ENCODE measurements around the gene PRRX1.
A peak's percentile ranks its signal among the peaks of the same experiment; 100 is the strongest.

The PRRX1 gene

DNA sequence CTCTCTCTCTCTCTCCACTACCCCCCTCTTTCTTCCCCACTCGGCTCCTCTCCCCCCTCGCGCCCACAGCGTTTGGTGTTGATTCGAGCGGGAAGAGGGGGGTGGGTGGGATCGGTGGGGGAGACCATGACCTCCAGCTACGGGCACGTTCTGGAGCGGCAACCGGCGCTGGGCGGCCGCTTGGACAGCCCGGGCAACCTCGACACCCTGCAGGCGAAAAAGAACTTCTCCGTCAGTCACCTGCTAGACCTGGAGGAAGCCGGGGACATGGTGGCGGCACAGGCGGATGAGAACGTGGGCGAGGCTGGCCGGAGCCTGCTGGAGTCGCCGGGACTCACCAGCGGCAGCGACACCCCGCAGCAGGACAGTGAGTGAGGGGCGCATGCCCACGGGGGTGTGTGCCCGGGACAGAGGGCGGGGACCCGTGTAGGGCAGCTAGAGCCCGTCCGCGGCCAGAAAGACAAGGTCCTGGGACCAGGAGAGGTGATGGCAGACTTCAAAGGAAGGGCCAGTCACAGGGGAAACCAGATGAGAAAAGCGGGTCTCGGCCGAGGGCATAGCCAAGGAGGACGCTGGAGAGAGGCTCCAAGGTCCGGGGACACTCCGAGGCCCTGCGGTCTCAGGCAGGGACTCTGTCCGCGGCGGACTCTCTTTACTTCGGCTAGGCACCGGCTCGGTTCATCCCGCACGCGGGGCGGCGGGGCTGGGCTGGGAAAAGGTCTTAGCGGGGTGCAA lies at the start of gene PRRX1:
TSS of gene PRRX1 (plus strand) at position 39 of the 735 bp plus-strand sequence. CDS start at position 127, 88 bp downstream.
- peak; percentile 76 for DNase-seq

DNA sequence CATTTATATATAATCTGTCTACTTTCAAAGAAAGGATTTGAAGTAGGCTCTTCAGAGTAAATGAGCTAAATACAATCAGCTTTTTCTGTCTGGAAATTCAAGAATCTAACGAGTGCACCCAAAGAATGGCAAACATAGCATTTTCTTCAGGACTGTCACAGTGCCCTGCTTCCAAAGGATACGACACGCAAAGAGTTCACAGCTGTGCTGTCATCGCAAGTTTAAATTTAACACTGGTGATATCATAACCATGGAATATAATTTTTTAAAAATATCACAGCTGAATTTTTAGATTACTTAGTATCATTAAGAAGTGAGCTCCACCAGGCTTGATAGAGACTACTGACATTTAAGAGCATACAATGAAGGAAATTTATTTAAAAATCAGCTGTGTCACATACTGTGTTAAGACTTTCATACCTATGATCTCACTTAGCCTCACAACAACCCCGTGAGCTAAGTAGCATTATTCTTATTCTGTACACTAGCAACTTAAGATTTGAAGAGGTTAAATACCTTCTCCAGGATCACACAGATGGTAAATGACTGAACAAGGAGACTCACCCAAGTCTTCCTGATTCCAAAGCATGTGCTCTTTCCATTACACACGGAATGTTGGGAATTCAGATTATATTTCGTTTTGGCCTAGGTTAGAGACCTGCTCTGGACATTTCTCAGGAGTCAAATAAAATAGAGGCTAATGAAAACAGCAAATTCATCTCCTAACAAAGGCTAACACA lies 46.2 kb upstream of the PRRX1 start:
- DNase-seq = no peak

DNA sequence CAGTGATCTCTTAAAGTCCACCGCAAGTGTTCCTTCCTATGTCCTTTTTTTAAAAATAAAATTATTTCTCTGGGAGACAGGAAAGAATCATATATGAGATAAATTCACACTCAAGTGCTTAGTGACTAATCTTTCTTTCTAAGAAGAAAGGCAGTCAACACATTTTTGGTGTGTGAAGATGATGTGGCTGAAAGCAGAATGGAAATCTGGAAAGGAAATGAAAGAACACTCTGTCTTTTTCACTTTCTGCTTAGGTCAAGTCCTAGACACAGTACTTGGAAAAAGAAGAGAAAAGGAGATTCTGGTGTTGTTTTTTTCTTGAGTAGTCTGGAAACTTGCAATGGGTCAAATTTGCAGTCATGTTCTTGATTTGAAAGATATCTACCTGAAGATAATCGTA lies 45.5 kb upstream of the PRRX1 start:
- no peak for DNase-seq

DNA sequence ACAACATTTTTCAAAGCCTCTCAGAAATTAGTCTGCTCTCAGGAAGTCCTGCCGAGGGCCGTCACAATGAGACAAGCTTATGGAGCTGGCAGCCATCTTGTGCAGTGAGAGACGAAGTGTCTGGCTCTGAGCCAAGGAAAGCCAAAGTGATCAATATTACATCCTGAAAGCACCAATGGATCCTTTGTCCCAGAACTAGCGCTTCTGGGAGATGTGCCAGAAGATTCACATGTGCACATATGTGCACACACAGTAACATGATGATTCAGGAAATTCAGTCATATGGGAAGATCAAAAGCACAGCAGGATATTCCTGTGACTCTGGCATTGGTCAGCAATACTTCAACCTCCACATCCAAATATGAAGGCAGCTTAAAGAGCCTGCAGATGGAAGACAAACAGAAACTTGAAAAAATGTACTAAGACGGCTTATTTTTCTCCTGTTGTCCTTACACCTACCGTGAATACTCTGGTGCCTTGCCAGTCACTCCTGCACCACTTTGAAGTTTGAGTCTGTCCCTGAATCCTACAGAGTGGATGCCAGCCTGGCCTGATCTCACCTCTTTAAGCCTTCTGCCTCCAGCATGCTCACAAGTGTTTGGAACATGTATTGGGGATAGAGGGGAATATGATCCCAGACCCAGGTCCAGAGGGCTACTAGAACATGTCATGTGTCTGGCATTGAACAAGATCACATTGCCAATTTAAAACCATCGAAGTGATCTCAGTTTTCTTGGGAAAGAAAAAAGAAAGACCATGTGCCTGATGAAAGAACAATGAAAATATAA lies 44.5 kb upstream of the PRRX1 start:
- DNase-seq = peak; percentile 6

DNA sequence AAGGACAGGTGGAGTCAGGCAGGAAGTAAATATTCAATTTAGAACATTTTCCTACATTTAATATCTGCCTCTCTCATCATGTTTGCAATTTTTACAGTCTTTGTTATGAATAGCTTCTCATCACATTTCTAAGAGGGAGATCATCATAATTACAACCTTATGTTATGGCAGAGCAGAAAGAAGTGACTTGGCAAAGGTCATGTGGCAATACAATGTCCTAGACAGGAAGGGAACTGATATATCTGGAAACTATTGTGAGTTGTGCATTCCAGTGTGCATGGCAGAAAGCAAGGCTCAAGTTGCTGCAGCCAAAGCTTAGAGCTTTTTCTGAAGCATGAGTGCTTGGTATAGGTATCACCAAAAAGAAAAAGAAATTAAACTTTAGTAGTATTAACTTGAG lies 43.8 kb upstream of the PRRX1 start:
- no peak for DNase-seq

DNA sequence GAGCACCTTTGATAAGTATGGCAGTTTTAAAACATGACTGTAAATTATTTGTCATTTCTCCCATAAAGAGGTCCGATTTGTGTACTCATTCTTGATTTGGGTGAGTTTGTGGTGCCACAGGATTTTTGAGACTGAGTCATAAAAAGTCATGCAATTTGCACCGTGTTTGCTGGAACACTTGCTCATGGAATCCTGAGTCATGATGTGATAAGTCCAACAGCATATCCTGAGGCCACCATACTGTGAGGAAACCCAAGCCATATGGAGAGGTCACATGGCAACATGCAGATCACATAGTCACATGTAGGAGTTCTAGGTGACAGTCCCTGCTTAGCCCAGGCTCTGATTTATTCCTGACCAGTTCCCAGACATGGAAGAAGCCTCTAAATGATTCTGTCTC lies 40.8 kb upstream of the PRRX1 start:
- no peak for DNase-seq

DNA sequence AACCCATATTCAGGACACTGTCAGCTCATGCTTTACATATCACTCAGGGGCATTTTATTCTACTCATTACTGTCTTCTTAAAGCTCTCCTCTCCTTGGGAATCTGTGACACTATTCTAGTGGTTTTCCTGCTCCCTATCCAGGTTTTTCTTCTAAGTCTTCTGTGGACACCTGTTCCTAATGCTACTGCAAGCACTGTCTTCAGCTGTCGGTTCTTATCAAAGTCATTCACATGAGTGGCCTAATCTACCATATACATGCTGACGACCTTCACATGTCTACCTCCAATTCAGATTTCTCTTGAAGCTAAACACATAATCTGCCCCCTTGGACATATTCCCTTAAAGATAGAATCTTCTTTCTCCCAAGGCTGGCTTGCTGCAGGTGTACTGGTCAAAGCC lies 39.8 kb upstream of the PRRX1 start:
- peak; percentile 2 for DNase-seq

DNA sequence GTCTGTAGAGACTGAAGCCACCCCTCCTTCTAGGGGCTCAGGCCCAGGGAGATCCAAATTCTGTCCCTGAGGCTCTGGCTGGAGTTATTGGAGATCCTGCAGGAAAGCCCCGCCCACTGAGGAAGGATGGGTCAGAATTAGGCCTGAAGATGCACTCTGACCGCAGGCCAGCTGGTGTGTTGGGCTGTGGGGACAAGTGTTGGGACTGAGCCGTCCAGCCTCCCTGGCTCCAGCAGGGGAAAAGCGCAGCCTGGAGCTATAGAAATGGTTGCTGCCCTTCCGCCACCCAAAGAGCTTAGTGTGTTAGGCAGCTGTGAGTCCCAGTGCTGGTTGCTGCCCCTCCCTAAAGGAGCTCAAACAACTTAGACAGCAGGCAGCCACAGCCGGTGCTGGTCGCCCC lies 33.0 kb upstream of the PRRX1 start:
- no peak for DNase-seq

DNA sequence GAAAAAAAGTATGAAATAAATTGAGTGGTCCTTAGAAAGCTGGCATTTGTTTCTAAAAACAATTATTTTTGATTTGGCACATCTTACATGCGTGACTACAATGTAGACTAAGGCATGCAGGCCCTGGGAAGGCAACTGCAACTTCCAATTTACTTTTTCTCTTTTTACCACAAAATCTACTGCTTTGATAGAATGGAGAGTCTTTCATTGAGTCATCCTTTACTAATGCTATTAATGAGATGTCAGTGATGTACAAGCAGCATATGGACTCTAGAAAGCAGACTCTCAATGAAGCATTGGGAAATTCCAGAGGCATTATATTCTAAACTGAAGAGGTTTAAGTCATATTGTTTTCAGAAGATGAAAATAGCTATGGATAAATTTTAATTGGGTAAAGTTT lies 29.6 kb upstream of the PRRX1 start:
- peak; percentile 3 for DNase-seq

DNA sequence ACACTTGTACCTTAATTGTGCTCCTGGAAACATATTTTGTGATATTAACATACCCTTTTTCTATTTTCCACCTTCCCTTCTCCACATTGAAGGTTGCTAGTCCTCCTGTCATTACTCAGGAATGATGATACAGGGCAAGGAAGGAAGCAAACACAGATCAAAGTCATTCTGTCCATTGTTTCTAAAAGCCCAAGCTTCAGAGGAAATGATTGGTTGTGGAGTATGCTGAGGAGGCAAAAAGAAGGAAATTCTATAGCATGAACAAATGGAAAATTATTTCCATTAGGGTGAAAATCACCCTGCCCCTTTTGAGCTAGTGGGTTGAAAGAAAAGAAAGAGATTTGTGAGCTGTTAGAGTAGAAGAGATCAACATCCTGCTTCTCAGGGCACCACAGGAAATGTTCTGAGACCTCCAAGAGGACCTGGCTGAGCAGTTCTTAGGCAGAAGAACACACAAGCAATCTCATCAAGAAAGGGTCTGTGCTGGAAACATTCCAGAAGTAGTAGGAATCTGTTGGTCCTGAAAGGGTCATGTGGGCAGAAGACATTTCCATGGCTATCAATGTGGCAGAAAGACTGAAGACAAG lies 29.0 kb upstream of the PRRX1 start:
- DNase-seq = no peak

DNA sequence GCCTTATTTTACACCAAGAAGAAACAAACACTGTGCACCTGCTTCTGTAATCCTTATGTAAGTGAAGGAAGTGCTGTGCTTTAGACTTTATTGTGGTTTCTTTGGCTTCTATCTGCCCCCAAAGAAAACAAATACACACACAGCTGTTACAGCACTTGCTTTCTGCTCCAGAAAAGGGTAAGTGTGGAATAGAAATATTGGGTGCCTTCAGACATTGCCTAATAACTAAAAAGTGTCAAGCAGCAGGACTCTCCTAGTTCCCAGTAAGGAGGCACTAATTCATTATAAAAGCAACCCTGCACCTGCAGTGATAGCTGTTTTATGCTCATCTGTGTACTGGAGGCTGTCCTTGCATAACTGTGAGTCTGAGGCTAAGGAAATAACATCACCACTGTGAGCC lies 23.4 kb upstream of the PRRX1 start:
- DNase-seq = no peak

DNA sequence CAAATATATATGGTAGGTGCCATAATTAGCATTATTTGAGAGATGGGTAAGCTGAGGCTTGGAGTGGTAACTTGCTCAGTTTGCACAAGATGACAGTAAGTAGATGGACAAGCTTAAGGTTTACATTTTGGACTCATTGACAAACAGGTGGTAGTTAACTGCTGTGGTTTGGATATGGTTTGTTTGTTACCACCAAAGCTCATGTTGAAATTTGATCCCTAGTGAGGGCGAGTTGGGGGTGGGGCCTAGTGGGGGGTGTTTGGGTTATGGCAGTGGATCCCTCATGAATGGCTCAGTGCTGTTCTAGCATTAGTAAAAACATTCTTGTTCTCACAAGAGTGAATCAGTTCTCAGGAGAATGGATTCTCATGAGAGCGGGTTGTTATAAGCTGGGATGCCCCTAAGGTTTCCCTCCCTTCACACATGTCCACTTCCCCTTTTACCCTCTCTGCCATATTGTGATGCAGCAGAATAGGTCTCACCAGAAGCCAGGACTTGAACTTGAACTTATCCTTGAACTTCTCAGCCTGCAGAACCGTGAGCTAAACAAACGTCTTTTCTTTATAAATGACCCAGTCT lies 6.6 kb upstream of the PRRX1 start:
- DNase-seq = no peak

DNA sequence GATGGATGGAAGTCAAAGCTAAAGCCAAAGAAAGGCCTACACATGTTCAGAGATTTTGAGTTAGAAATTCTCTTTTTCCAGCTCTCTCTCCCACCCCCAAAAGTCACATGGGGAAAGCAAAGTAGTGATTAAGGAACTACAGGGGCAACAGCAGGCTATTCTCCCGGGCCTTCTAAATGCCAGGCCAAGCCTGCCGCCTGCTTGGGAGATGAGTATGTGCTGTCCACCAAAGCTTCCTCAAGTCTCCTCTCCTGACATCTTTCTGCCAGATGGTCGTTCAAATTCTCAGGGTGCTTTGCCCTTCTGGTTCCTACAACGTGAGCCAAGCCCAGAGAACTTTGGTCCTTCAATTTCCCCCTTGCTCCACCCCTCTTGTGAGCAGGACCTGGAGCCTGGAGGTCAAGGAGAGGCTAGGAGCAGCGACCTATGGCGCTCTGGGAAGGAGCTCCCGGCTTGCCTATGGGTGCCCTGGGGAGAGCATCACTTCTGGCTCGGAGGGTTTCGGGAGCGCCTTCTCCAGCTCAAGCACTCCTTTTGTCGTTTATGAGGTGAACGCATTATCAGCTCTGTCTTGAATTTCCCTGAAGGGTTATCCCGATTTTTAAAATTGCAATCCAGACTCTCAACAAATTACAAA lies 4.4 kb upstream of the PRRX1 start:
- DNase-seq = peak; percentile 31

DNA sequence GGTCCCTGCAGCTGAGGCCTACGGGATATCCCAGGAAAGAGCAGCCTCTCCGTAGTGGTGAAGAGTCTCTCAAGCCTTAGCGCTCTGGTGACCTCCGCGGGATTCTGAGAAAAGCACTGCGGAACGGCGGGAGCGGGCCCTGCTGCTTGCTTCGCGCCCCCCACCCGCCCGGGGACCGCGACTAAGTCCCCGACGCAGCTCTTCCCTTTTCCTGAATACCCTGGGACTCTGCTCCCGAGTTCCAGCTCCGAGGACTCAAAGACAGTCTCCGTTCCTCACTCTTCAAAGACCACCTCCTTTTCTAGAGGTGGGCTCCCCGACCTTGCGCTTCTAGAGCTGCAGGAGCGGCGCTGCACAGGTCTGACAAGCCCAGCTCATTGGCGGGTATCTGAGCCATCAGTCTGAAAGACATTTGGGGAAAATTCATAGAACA lies 3.6 kb upstream of the PRRX1 start:
- peak; percentile 65 for DNase-seq

DNA sequence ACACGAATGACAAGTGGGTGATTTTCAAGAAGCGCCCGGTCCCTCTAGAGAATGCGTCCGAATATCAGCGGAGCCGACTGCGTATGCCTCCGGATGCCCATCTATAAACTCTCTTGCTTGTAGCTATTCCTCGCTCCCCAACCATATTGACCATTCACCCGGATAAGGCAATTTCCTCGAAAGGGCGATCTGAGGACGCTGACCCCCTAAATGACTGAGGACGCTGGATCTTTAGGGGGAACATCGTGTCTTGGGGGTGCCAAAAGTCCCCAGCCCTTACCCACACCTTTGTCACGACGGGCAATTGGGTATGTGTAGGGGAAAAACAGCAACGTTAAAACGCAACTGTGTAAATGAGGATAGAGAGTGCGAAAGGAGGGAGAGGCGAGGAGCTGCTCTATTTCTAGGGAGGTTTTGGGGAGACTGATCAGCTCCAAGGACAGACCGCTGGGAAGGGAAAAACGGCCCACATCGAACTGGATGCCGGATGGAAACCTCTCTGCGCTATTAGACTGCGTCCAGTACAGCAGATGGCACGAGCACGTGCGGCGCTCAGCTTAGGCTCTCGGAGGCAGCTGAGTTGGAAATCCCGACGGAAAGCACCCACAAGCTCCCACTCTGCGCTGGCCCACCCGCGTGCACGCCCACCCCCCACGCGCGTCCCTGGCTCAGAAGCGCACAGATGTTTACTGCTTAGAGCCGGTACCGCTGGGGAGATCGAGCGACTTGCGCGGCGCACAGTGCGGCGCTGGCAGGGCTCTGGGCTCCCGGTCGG lies 2.9 kb upstream of the PRRX1 start:
- peak; percentile 77 for DNase-seq

DNA sequence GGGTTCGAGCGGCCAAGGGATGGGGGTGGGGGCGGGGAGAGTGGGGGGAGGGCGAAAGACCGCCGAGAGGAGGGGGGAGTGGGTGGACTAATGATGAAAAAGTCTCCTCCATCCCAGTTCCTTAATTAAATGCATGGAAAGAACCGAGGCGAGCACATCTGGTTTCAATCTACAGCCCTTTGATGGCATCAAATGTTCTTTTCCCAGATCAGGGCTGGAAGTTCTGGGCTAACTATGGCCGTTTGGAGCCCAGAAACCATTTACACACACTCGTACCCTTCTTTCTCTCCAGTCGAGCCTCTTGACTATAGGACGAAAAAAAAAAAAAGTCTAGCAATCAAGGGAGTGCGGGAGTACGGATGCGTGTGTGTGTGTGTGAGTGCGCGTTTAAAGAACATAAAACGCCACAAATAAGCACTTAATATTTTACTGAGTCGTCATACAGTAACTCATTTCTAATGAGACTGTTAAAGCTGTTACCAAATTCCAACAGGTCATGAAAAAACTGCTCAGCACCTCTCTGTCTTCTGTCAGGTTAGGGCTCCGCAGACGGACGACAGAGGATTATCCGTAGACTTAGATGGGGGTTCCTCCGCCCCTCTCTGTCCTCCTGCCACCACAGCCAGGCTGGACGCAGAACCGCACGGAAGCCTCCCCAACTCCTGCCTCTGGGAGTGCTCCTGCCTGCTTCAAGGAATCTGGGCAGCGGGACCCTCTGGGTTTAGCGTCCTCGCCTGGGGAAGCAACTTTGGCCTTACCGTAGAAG lies 2.1 kb upstream of the PRRX1 start:
- DNase-seq = peak; percentile 82

DNA sequence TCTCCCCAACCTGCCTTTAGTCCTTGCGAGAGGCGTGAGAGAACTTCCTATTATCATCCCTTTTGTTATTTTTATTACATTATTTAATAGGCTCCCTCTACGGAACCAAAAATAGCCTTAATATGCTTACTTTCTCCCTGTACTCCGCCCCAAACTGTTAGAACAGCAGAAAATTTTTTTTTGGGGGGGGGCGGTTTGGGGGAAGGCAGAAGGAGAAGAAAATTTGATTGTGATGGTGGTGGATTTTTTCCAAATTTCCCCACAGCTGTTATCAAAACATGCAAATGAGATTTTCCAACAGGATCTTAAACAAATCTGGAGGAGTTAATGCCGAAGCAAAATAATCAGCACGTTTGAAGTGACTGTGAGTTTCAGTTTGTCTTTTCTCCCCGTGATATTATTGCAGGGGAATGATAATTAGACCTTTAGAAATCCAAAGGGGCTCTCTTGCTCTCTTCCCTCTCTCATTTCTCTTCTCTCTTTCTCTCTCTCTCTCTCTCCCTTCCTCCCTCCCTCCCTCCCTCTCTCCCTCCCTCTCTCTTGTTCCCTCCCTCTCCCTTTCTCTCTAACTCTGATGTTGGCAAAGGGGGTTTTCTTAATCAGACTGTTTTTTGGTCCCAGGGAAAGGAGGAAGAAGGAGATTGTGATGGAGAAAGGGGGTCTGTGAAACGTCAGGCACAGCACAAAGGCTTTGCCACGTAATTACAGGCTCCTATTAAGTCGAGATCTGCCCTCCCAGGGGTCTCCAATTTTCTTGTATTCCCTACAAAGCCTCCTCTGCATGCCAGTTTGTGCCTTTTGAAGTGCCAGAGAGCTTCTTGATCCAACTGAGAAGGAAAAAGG lies 1.1 kb upstream of the PRRX1 start:
- DNase-seq = peak; percentile 79

DNA sequence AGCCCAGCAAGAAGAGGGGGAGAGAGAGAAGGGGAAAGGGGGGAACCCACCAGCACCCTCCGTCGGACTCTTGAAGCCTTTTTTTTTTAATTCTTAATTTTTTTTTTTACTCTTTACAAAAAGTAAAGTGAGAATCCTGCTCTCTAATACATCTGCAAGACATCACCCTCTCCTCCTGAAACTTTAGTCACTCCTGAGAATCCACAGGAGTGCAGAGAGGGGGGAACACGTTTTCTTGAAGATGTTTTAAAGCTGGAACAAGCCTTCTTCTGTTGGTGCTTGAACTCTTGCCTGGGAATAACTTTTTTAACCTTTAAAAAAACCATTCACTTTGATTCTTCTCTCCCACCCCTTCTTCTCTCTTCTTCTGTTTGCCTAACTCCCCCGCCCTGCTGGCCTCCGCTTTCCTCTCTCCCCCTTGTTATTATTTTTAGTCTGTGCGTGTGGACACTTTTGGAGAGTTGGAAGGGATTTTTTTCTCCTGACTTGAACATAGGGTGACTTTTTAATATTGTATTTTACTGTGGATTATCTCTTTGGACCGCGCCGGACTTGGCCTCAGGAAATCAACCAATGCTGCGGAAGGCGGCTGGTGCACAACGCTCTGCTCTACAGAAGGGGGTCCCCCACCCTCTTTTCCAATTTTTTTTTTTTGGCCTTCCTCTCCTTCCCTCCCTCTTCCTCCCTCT lies 383 bp upstream of the PRRX1 start:
- DNase-seq = peak; percentile 70
